GM21723 (cell line): ENCODE results near the gene GALNT17.
"Not testable (repeated sequence)": the region's sequence is repeated elsewhere in the genome, so short reads cannot be mapped to it uniquely, and the experiment has no call there.

Experiments used
- ATAC-seq: cut with Tn5 transposase; IDR thresholded peaks from one replicate; pipeline ENCODE4 v1.9.1; 2021; ENCODE audit warnings: mild to moderate bottlenecking, moderate library complexity; ENCODE audit not compliant: unreplicated experiment

The GALNT17 gene

GRCh38 chr7:71612911-71613310 is 481.0 kb downstream of the GALNT17 start:
- ATAC-seq = no peak

GRCh38 chr7:71613313-71613712 is 481.4 kb downstream of the GALNT17 start:
- ATAC-seq = no peak

GRCh38 chr7:71615017-71615416 is 483.1 kb downstream of the GALNT17 start:
- no peak for ATAC-seq

- no peak for ATAC-seq
These were observed 484.3 kb downstream of the GALNT17 start for GRCh38 chr7:71616217-71616616.

- no peak for ATAC-seq
These were observed 486.3 kb downstream of the GALNT17 start for GRCh38 chr7:71618278-71618677.

GRCh38 chr7:71625545-71625944 is 493.6 kb downstream of the GALNT17 start:
- no peak for ATAC-seq

- no peak for ATAC-seq
These were observed 494.3 kb downstream of the GALNT17 start for GRCh38 chr7:71626206-71626605.

GRCh38 chr7:71627651-71628050 is 495.7 kb downstream of the GALNT17 start:
- ATAC-seq = no peak

GRCh38 chr7:71630516-71630915 is 498.6 kb downstream of the GALNT17 start:
- ATAC-seq = no peak

GRCh38 chr7:71633551-71634008 is 501.6 kb downstream of the GALNT17 start:
- ATAC-seq = no peak

- ATAC-seq = not testable (repeated sequence)
These were observed 503.9 kb downstream of the GALNT17 start for GRCh38 chr7:71635849-71636248.

GRCh38 chr7:71636329-71636728 is 504.4 kb downstream of the GALNT17 start:
- ATAC-seq = no peak

GRCh38 chr7:71637578-71637977 is 505.6 kb downstream of the GALNT17 start:
- no peak for ATAC-seq

- ATAC-seq = no peak
These were observed 506.2 kb downstream of the GALNT17 start for GRCh38 chr7:71638108-71638507.

- ATAC-seq = no peak
These were observed 507.6 kb downstream of the GALNT17 start for GRCh38 chr7:71639382-71640085.

- ATAC-seq = not testable (repeated sequence)
These were observed 511.1 kb downstream of the GALNT17 start for GRCh38 chr7:71643031-71643430.

- no peak for ATAC-seq
These were observed 513.9 kb downstream of the GALNT17 start for GRCh38 chr7:71645836-71646235.

GRCh38 chr7:71649812-71650211 is 517.9 kb downstream of the GALNT17 start:
- no peak for ATAC-seq

GRCh38 chr7:71650653-71651337 is 518.9 kb downstream of the GALNT17 start:
- no peak for ATAC-seq

GRCh38 chr7:71652510-71652909 is 520.6 kb downstream of the GALNT17 start:
- ATAC-seq = no peak

- no peak for ATAC-seq
These were observed 525.4 kb downstream of the GALNT17 start for GRCh38 chr7:71657386-71657785.

GRCh38 chr7:71659622-71660021 is 527.7 kb downstream of the GALNT17 start:
- no peak for ATAC-seq
